Measurements from ENCODE around the gene KIAA1671. TPM values are rescaled to one million over a fixed set of nuclear protein-coding genes. Genes with fewer than 3 reads are reported as not detected.

The KIAA1671 gene
- total and polyA plus RNA-seq, 2 of the 13 experiments (the other 11 are each of a cell fraction or from before 2014, with no cell fraction given) = 13.5 to 13.6 TPM

DNA sequence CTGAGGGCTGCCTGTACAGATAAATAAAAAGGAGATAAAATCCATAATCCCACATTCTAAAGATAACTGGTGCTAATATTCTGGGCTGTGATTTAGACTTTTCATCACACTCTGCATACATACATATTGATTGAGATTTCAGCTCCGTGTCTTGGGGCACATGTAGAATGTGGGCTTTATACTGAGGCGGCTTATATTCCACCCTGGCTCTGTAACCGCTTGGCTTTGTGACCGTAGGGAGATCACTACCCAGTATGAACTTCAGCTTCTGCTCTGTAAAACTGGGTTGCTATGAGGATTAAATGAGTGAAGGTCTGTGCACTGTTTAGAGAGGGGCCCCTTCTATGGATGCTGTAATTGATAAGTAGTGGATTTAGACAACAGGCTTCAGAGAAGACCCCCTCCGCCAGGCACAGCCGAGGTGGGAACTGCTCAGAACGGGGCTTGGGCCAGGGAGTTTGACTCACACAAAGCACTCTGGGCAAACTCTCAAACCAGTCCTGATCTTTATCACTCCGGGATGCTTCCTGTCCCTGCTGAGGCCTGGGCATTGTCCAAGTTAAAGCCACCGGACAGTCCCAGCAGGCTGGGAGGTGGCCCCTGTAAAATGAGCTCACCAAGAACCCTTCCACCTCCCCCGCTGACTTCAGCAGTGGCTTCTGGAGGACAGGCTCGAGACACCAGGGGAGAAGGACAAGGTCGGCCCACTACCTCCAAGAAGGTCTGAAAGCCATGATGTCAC is 17.2 kb downstream of the KIAA1671 start (continued):
- TF ChIP-seq CC2D1A (CRISPR knock-in tag; IDR thresholded peaks at IDR 0.05) (no peak), MIER3 (CRISPR knock-in tag; IDR thresholded peaks at IDR 0.05; ENCODE audit: borderline replicate concordance) (no peak), ZNF790 (CRISPR knock-in tag; IDR thresholded peaks at IDR 0.05; ENCODE audit: borderline replicate concordance) (no peak), SMAD9 (CRISPR knock-in tag; IDR thresholded peaks at IDR 0.05) (no peak), ETV5 (CRISPR knock-in tag; IDR thresholded peaks at IDR 0.05; ENCODE audit: borderline replicate concordance) (peak; percentile 41; the same call in 1 of the 2 replicates), SMARCE1 (IDR thresholded peaks at IDR 0.05; ENCODE audit: borderline replicate concordance) (no peak), GFI1 (CRISPR knock-in tag; IDR thresholded peaks at IDR 0.05; ENCODE audit: borderline replicate concordance) (no peak)
- TF ChIP-seq, protein P1, sequence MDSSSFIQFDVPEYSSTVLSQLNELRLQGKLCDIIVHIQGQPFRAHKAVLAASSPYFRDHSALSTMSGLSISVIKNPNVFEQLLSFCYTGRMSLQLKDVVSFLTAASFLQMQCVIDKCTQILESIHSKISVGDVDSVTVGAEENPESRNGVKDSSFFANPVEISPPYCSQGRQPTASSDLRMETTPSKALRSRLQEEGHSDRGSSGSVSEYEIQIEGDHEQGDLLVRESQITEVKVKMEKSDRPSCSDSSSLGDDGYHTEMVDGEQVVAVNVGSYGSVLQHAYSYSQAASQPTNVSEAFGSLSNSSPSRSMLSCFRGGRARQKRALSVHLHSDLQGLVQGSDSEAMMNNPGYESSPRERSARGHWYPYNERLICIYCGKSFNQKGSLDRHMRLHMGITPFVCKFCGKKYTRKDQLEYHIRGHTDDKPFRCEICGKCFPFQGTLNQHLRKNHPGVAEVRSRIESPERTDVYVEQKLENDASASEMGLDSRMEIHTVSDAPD (CRISPR knock-in tag; IDR thresholded peaks at IDR 0.05) = no peak
- TF ChIP-seq, protein P2, sequence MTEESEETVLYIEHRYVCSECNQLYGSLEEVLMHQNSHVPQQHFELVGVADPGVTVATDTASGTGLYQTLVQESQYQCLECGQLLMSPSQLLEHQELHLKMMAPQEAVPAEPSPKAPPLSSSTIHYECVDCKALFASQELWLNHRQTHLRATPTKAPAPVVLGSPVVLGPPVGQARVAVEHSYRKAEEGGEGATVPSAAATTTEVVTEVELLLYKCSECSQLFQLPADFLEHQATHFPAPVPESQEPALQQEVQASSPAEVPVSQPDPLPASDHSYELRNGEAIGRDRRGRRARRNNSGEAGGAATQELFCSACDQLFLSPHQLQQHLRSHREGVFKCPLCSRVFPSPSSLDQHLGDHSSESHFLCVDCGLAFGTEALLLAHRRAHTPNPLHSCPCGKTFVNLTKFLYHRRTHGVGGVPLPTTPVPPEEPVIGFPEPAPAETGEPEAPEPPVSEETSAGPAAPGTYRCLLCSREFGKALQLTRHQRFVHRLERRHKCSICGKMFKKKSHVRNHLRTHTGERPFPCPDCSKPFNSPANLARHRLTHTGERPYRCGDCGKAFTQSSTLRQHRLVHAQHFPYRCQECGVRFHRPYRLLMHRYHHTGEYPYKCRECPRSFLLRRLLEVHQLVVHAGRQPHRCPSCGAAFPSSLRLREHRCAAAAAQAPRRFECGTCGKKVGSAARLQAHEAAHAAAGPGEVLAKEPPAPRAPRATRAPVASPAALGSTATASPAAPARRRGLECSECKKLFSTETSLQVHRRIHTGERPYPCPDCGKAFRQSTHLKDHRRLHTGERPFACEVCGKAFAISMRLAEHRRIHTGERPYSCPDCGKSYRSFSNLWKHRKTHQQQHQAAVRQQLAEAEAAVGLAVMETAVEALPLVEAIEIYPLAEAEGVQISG (CRISPR knock-in tag; IDR thresholded peaks at IDR 0.05) = 0 out of 2 replicates have a peak, but pooled peaks have one; percentile 12
- TF ChIP-seq, protein P3, sequence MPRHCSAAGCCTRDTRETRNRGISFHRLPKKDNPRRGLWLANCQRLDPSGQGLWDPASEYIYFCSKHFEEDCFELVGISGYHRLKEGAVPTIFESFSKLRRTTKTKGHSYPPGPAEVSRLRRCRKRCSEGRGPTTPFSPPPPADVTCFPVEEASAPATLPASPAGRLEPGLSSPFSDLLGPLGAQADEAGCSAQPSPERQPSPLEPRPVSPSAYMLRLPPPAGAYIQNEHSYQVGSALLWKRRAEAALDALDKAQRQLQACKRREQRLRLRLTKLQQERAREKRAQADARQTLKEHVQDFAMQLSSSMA (CRISPR knock-in tag; IDR thresholded peaks at IDR 0.05) = no peak
- TF ChIP-seq, protein P4, sequence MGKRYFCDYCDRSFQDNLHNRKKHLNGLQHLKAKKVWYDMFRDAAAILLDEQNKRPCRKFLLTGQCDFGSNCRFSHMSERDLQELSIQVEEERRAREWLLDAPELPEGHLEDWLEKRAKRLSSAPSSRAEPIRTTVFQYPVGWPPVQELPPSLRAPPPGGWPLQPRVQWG (CRISPR knock-in tag; IDR thresholded peaks at IDR 0.05; ENCODE audit: borderline replicate concordance, low read depth) = no peak
- TF ChIP-seq, protein P5, sequence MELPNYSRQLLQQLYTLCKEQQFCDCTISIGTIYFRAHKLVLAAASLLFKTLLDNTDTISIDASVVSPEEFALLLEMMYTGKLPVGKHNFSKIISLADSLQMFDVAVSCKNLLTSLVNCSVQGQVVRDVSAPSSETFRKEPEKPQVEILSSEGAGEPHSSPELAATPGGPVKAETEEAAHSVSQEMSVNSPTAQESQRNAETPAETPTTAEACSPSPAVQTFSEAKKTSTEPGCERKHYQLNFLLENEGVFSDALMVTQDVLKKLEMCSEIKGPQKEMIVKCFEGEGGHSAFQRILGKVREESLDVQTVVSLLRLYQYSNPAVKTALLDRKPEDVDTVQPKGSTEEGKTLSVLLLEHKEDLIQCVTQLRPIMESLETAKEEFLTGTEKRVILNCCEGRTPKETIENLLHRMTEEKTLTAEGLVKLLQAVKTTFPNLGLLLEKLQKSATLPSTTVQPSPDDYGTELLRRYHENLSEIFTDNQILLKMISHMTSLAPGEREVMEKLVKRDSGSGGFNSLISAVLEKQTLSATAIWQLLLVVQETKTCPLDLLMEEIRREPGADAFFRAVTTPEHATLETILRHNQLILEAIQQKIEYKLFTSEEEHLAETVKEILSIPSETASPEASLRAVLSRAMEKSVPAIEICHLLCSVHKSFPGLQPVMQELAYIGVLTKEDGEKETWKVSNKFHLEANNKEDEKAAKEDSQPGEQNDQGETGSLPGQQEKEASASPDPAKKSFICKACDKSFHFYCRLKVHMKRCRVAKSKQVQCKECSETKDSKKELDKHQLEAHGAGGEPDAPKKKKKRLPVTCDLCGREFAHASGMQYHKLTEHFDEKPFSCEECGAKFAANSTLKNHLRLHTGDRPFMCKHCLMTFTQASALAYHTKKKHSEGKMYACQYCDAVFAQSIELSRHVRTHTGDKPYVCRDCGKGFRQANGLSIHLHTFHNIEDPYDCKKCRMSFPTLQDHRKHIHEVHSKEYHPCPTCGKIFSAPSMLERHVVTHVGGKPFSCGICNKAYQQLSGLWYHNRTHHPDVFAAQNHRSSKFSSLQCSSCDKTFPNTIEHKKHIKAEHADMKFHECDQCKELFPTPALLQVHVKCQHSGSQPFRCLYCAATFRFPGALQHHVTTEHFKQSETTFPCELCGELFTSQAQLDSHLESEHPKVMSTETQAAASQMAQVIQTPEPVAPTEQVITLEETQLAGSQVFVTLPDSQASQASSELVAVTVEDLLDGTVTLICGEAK (IDR thresholded peaks at IDR 0.05) = no peak
- TF ChIP-seq, protein P5 (CRISPR knock-in tag; IDR thresholded peaks at IDR 0.05) = no peak
- TF ChIP-seq, protein P6, sequence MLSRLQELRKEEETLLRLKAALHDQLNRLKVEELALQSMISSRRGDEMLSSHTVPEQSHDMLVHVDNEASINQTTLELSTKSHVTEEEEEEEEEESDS (CRISPR knock-in tag; IDR thresholded peaks at IDR 0.05; ENCODE audit: borderline replicate concordance) = no peak
